Measurements from ENCODE around the gene TTC28.
"Not testable (repeated sequence)": the region's sequence is repeated elsewhere in the genome, so short reads cannot be mapped to it uniquely, and the experiment has no call there.

DNA sequence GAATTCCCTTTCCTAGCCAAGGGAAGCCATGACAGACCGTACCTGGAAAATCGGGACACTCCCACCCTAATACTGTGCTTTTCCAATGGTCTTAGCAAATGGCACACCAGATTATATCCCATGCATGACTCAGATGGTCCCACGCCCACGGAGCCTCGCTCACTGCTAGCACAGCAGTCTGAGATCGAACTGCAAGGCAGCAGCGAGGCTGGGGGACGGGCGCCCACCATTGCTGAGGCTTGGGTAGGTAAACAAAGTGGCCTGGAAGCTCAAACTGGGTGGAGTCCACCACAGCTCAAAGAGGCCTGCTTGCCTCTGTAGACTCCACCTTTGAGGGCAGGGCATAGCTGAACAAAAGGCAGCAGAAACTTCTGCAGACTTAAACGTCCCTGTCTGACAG, 150.5 kb downstream of the TTC28 start:
- TF ChIP-seq CTCF (IDR thresholded peaks at IDR 0.05; ENCODE audit: low read depth, low read length); POLR2A (IDR thresholded peaks at IDR 0.05; ENCODE audit: extremely low read depth, insufficient read length): not testable (repeated sequence)
- TF ChIP-seq, protein P1, sequence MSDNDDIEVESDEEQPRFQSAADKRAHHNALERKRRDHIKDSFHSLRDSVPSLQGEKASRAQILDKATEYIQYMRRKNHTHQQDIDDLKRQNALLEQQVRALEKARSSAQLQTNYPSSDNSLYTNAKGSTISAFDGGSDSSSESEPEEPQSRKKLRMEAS (IDR thresholded peaks at IDR 0.05; ENCODE audit: low read depth, low read length), result not testable (repeated sequence)

Measured in NB4 (cell line).